ENCODE data around the gene PGGHG. TPM values are rescaled to one million over a fixed set of nuclear protein-coding genes. Genes with fewer than 3 reads are reported as not detected.

PGGHG gene
- 80.7 and 93.8 TPM in 2 replicates for total RNA-seq (2013; cell fraction: nucleolus; rRNA removed)
- total RNA-seq (2014; rRNA removed): 3.5 and 3.9 TPM in 2 replicates
- total RNA-seq (2014; rRNA removed; fragmentation: Illumina TruSeq; extraction: Trizol): 1.3 and 1.9 TPM in 2 replicates
- total RNA-seq (2021): 7.3 and 8.2 TPM in 2 replicates
- 13.0 TPM for polyA plus RNA-seq (2011; ENCODE audit: low read depth)
- 1.7 and 2.9 TPM in 2 replicates for polyA plus RNA-seq (2011; rRNA removed)
- polyA plus RNA-seq (2011; cell fraction: cytosol; rRNA removed): 2.1 and 4.4 TPM in 2 replicates
- 82.4 and 97.9 TPM in 2 replicates for polyA plus RNA-seq (2011; cell fraction: nucleus; rRNA removed)
- polyA plus RNA-seq (2012): 34.6 and 36.7 TPM in 2 replicates
- polyA plus RNA-seq (2014; fragmentation: Illumina TruSeq; extraction: Trizol): 0.17 and 1.5 TPM in 2 replicates
- under 1 TPM; 0.10 to 0.27 TPM for polyA plus RNA-seq (2014; fragmentation: Nextera tagmentation; extraction: Ambion mirVana)
- polyA plus RNA-seq (2014; rRNA removed): 7.9 and 8.3 TPM in 2 replicates
- 1 to 10 TPM; 1.0 to 1.7 TPM for polyA plus RNA-seq (2016; fragmentation: Nextera tagmentation; extraction: Ambion mirVana)
- polyA minus RNA-seq (2011; rRNA and poly(A)+ RNA removed): 0.80 and 2.4 TPM in 2 replicates
- polyA minus RNA-seq (2011; cell fraction: cytosol; rRNA and poly(A)+ RNA removed): 0.80 and 1.1 TPM in 2 replicates
- 7.3 and 13.1 TPM in 2 replicates for polyA minus RNA-seq (2011; cell fraction: nucleus; rRNA and poly(A)+ RNA removed)
- percentile 75 among the genes with signal in this experiment for Bru-seq, nascent RNA
- percentile 73 among the genes with signal in this experiment for BruChase-seq, experiment 1, labeled RNA remaining after a 6-hour chase
- percentile 69 among the genes with signal in this experiment for BruChase-seq, experiment 2, labeled RNA remaining after a 2-hour chase
- long read RNA-seq, experiment 1: 0 reads
- long read RNA-seq, experiment 2: 0 reads

DNA sequence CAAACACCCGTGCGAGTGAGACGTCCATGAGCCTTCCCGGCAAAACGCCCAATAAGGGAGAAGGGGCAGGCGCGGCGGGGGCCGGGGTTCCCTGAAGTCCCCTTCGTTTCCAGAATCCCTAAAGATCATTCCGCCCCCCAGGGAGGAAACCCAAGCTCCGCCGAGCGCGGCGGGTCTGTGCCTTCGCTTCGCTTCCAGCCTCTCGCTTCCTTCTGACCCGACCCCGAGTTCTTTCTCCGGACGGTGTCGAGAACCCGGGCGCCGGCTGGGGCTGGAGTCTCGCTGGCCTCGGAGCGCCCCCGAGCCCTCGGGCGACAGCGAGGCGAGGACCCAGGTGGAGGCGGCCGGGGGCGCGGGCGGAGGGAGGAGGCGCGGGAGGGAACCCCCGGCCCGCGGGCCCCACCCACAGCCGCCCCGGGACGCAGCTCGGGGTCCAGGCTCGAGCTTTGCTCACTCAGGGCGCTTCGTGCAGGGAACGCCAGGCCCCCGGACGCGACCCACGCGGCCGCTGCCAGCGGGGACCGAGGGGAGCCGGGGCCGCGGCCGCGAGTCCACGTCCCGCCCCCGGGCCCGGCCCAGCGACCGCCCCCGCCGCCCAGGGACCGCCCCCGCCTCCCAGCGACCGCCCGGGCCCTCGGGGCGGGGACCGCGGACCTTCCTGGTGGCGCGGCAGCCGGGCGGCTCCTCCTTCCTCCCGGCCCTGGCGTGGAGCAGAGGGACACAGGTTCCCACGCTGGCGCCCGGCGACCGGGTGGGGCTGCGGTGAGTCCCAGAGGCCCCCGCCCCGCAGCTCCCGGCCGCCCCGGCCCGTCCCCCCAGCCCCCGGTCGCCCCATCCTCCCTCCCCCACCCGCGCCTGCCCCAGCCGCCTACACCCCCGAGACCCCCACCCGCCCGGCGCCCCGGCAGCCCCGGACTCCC is at the start of gene PGGHG:
TSS of gene PGGHG (plus strand) at position 649 of the 920 bp plus-strand sequence. CDS start 691 bp downstream, outside the sequence.
- H3K4me3 ChIP-seq: peak within 1 kb of the TSS; percentile 81
- no peaks in the 10 kb centered on the region for H4K20me1 ChIP-seq (ENCODE audit: control insufficient read depth, insufficient read depth)
- H3K4me2 ChIP-seq (ENCODE audit: control insufficient read depth, insufficient read depth): peak within 1 kb of the TSS; percentile 99
- ATAC-seq (peak; percentile 89), DNase-seq (ENCODE audit: low read depth, low spot score) (no peak), FAIRE-seq (no peak)
- CTCF ChIA-PET: interaction anchor here (1.2 to 1.8 kb wide), 4 partner anchors 12 to 39 kb away, joined by 3 to 9 read pairs (median 6); no protein-coding TSS in a partner anchor
- POLR2A ChIA-PET: interaction anchor here (0.6 to 3.5 kb wide), 5 partner anchors 21 to 82 kb away, joined by 3 to 10 read pairs (median 4); partner anchors contain the start of gene BET1L
- RAD21 ChIA-PET (ENCODE audit: unreplicated experiment): interaction anchor here (1.0 to 1.4 kb wide), 3 partner anchors 20 to 67 kb away, joined by 3 to 4 read pairs (median 3); no protein-coding TSS in a partner anchor
- intact Hi-C loops (cut with micrococcal nuclease; ENCODE audit: unreplicated experiment) (no loop called here), in situ Hi-C loops (cut with MboI) (no loop called here)
- H3K36me3 ChIP-seq (ENCODE audit: control insufficient read depth in 2 of 2, insufficient read depth in 2 of 2, low read length in 1 of 2): no peaks in the 10 kb centered on the region
- H2AFZ ChIP-seq (ENCODE audit: control insufficient read depth, low read depth, low read length): peak within 1 kb of the TSS; percentile 55
- H3K79me2 ChIP-seq (ENCODE audit: control insufficient read depth, insufficient read depth, low read length): no peaks in the 10 kb centered on the region
- H3K27ac ChIP-seq (ENCODE audit: control insufficient read depth, insufficient read depth): no peak within 1 kb of the TSS
- peaks cover 1 to 2% of the 10 kb centered on the region in 2 experiments; a peak in 3 of 4 replicates for H3K27me3 ChIP-seq (replicated peaks in 1 of 2; ENCODE audit: control insufficient read depth in 2 of 2, insufficient read depth in 2 of 2, low read length in 1 of 2)
- H3K9me3 ChIP-seq (replicated peaks; ENCODE audit: control insufficient read depth, insufficient read depth, low read length): no peaks in the 10 kb centered on the region
- SMC1A ChIA-PET (ENCODE audit: uncharacterized antibody, unreplicated experiment): interaction anchor here (0.6 kb wide), 1 partner anchor 17 kb away, joined by 3 read pairs; no protein-coding TSS in a partner anchor
- peaks cover 8% of the 10 kb centered on the region; the same call in 1 of the 2 replicates for H3K4me1 ChIP-seq (ENCODE audit: control insufficient read depth, insufficient read depth, low read length)
- 4% methylated on average over 36 of the region's 112 CpGs for WGBS (ENCODE audit: insufficient coverage, insufficient replicate concordance, low lambda C conversion rate, missing lambda C conversion rate)
- BruUV-seq (replicated peaks): no TSS peak
- peak within 1 kb of the TSS; percentile 64 for H3K9ac ChIP-seq (ENCODE audit: control insufficient read depth, insufficient read depth, low read length)
- 0 out of 2 replicates have a peak, but pooled peaks have one; percentile 31 for TF ChIP-seq POLR2AphosphoS5 (IDR thresholded peaks at IDR 0.05; ENCODE audit: low read length)
- no peak for TF ChIP-seq ASH2L (IDR thresholded peaks at IDR 0.05; ENCODE audit: borderline replicate concordance, low read depth)
- no peak for TF ChIP-seq EP300 (IDR thresholded peaks at IDR 0.05; ENCODE audit: borderline replicate concordance in 1 of 2, control insufficient read depth in 1 of 2, low read depth in 2 of 2, low read length in 2 of 2)
- no peak for TF ChIP-seq KLF5 (IDR thresholded peaks at IDR 0.05; ENCODE audit: partially characterized antibody)
- TF ChIP-seq ZNF622 (IDR thresholded peaks at IDR 0.05): no peak
- TF ChIP-seq, protein P1, sequence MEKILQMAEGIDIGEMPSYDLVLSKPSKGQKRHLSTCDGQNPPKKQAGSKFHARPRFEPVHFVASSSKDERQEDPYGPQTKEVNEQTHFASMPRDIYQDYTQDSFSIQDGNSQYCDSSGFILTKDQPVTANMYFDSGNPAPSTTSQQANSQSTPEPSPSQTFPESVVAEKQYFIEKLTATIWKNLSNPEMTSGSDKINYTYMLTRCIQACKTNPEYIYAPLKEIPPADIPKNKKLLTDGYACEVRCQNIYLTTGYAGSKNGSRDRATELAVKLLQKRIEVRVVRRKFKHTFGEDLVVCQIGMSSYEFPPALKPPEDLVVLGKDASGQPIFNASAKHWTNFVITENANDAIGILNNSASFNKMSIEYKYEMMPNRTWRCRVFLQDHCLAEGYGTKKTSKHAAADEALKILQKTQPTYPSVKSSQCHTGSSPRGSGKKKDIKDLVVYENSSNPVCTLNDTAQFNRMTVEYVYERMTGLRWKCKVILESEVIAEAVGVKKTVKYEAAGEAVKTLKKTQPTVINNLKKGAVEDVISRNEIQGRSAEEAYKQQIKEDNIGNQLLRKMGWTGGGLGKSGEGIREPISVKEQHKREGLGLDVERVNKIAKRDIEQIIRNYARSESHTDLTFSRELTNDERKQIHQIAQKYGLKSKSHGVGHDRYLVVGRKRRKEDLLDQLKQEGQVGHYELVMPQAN (conservative IDR thresholded peaks at IDR 0.05): peak; percentile 50; the same call in 1 of the 2 replicates
- TF ChIP-seq CEBPB (IDR thresholded peaks at IDR 0.05; ENCODE audit: borderline replicate concordance in 1 of 2, low read depth in 2 of 2, low read length in 2 of 2): no peak
- no peak for TF ChIP-seq CHD4 (IDR thresholded peaks at IDR 0.05)
- peak; percentile 23 to 33; a peak in 1 of 4 replicates for TF ChIP-seq IKZF2 (IDR thresholded peaks at IDR 0.05)
- TF ChIP-seq TCF7 (IDR thresholded peaks at IDR 0.05; ENCODE audit: borderline replicate concordance): no peak
- TF ChIP-seq IKZF1 (conservative IDR thresholded peaks at IDR 0.05): peak; percentile 73
- no peak for TF ChIP-seq NRF1 (conservative IDR thresholded peaks at IDR 0.05; ENCODE audit: low read depth, low read length)
- no peak for TF ChIP-seq SREBF2 (IDR thresholded peaks at IDR 0.05; ENCODE audit: low read length)
- TF ChIP-seq RB1 (IDR thresholded peaks at IDR 0.05; ENCODE audit: borderline replicate concordance): peak; percentile 25; the same call in 1 of the 2 replicates
- peak; percentile 73 for TF ChIP-seq POLR2A (IDR thresholded peaks at IDR 0.05; ENCODE audit: low read depth, low read length)
- no peak for TF ChIP-seq CBX3 (IDR thresholded peaks at IDR 0.05; ENCODE audit: borderline replicate concordance, low read depth)
- TF ChIP-seq GABPA (IDR thresholded peaks at IDR 0.05; ENCODE audit: low read depth): no peak
- TF ChIP-seq WRNIP1 (IDR thresholded peaks at IDR 0.05; ENCODE audit: borderline replicate concordance, low read depth, low read length): no peak
- TF ChIP-seq RAD51 (IDR thresholded peaks at IDR 0.05): no peak
- TF ChIP-seq LARP7 (IDR thresholded peaks at IDR 0.05): no peak

All from GM12878 (cell line).